ENCODE data around the gene MMS22L. TPM values are rescaled to one million over a fixed set of nuclear protein-coding genes. Genes with fewer than 3 reads are reported as not detected.
"Not testable (repeated sequence)": the region's sequence is repeated elsewhere in the genome, so short reads cannot be mapped to it uniquely, and the experiment has no call there.

Gene MMS22L
- total RNA-seq, 1 donor from 2014 or later: 19.9 TPM

DNA sequence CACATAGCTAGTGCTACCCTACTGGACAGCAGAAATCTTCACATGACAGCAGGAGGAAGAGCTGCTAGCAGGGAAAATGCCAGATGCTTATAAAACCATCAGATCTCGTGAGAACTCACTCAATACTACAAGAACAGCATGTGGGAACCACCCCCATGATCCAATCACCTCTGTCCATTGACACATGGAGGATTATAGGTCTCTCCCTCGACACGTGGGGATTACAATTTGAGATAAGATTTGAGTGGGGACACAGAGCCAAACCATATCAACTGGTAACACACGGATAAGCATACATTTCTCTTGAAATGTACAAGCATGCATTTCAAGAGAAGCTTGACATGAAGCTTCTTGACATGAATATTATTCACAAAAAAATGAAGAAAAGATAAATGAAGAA is 64.1 kb downstream of the MMS22L start:
- no peak for DNase-seq

DNA sequence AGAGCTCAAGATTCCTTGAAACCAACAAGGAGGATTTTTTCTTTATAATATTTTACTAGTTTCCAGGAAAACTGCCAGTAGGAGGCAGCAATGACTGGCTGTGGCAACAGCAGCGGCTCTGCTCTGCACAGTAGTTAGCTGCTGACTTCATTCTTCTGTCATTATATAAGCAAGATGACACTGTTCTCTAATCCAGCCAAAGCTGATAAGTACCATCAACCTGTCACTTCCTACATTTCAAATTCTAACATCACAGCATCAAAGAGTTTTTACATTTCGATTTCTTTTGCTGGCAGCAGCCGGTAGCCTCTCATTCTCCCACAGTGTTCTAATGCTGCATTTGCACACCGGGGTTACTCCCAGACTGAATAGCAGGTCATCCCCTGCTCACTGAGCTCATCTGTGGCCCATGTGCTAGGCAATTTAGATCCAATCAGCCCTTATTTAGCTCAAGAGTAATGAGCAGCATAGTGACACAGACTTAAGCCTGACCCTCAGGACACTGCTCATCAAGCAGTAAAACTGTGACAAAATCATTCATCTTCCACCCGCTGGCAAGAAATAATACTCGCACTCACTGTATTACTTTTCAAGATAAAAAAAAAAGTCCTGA is 67.8 kb downstream of the MMS22L start:
- DNase-seq: no peak

DNA sequence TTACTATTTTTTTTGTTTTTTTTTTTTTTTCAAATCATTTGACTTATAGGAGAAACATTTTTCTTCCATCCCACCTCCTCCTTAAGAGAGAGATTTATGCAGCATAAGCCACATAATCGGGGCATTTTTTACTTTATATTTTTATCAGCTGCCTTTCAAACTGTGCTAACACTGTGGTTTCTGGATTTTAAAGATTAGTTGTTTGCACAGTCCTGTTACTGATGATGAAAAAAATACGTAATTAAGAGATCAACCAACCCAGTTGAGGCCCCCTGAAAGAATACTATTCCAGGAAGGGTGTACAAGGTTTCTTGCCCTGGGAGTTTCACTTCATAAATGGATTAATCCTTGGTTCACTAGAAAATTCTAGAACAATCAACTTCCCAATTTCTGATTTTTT is 68.3 kb downstream of the MMS22L start:
- DNase-seq: no peak

DNA sequence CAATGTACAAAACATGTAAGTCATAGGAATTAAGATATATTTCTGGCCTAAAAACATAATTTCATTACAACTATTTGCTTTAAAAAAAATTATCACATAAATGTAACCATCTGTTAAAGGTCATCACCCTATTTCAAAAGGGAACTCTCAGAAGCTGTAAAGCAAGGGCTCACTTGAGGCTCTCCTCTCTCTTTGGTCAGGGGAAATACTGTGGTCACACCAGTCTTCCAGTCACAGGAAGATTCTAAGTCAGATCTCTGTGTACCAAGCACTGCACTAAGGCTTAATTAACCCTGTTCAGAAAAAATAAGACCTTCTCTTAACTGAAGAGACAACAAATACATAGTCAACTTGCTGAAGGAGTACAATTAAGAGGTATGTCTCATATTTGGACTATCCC is 75.6 kb downstream of the MMS22L start:
- DNase-seq: no peak

DNA sequence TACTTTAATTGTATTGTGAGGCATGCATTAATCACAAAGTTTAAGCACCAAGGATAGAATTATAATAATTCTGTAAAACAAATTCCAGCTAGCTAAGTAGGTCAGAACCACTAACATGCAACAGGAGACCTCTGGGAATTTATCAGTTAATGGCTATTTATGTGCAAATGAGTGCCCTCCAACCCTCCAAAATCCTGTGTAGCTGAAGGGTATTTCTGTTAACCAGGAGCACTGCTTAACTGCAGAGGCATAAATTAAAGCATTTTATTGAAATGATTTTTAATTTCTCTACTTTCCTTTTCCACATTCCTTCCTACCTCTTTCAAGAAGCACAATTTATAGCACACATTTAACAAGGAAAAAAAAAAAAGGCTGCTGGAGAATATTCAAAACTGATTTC is 77.0 kb downstream of the MMS22L start:
- no peak for DNase-seq

DNA sequence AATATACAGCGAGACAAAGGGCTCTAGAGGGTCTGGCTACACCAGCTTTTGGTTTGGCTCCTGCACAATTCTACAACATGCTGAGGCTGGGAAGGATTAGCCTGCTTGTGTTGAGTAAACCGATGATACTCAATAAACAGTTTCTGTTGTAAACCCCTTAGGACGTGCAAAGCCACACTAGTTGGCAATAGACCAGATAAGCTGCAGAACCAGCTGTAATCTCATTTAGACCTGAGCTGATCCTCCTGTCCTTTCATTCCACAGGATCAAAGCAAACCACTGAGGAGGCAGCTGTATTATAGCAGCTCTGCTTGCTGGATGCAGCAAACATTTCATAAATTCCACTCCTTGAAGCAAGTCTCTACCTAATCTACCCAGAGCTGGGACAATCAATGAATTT is 79.7 kb downstream of the MMS22L start:
- DNase-seq: no peak

DNA sequence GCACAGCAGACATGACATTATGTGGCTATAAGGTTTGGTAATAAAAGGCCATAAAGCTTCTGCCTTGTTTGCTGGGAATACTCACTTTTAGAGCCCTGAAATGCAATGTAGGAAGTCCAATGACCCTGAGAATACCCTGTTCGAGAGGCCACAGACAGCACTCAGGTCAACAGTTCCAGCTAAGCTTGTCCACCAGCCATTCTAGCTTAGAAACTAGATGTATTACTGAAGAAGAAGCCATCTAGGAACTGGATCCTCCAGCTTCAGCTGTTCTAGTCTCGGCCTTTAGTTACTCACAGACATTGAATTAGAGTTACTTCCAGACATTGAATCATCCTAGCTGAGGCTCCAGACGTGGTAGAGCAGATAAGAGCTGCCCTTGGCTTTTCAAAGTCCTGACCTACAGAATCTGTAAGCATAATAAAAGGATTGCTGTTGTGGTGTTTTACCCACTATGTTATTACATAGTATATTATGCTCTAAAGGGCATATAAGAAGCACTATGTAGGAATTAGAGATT is 84.9 kb downstream of the MMS22L start:
- no peak for DNase-seq

DNA sequence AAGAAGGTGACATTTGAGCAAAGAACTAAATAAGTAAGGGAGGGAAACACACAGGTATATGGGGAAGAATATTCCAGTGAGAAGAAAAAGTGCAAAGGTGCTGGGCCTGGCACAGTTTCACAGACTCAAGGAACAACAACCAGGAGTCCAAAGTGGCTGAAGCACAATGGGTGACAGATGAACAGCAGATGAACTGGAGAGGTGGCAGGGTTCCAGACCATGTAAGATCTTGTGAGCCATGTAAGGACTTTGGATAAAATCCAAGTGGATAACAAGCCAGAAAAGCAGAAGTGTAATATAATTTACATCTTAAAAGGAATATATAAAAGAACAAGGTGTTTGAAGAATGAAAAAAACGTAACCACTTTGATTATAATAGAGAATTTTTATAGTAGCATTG is 87.9 kb downstream of the MMS22L start:
- DNase-seq: no peak

DNA sequence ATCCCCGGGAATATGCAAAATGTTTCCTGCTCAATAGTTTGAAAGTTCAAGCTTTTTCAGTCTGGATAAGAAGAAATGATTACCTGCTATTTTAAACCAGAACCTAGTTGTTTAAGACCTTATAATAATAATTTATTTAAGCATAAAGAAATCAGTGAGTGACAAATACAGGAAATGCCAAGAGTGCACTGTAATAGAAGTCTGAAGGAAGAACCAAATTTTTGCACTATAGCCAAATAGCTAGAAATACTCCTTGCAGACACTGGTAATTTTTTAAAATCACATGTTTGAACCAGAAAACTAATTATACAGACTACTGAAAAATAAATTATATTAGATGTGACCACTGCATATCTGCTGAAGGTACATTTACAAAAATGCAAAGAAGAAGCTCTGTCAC is 93.2 kb downstream of the MMS22L start:
- no peak for DNase-seq

DNA sequence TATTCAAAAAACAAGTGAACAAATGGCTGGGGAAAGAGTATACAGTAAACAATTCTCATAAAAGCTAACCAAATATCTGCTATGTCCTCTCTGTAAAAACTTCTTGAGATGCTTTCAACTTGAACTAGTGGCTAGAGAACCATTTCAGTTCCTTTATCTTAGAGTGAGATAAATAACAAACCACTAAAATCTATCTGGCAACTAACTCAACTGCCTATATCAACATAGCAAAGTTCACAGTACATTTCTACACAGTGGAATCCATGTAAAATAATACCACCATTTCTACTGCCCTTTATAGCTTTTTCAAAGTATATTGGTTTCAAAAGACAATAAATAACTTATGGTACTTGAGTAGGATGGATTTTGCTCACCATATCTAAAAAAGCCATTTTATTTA is 95.1 kb downstream of the MMS22L start:
- DNase-seq: no peak

DNA sequence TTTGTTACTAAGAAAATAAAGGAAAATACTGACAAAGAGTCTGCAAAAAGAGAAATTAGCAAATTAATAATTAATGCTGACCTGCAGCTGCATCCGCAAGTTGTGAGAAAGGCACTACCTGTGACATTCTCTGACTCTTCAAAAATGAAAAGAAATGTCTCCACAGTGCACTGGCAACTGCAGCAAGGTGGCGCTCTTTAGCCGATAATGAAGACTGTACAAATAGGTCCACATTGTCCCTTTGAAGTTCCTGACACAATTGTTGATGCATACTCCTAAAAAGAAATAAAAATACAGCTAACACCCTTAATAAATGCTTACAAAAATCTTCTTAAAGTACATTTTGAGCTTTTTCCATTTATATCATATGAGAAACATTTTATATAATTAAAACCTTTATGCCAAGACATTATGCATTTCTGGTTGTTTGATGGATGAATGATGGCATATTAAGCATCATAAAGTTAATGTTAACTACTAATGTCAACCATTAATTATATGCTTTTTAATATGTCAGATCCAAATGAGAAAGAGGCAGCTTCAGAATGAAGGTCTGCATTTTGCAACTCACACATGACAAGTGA is 96.5 kb downstream of the MMS22L start:
- peak; percentile 14 for DNase-seq

DNA sequence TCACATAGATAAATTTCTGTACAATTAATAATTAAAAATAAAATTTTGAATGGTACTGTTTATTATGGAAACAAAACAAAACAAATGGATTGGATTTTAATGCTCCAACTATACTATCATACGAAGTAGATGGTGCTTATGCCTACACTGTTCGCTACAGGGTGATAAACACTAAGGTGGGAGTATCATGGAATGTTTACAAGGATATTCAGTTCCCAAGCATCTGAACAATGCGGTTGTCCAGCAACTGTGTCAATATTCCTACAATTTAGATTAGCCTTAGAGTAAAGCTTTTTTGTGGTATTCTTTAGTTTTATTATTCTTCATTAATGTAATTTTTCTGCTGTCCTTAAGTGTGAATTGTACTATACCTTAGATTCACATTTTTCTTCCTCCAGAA is 105.1 kb downstream of the MMS22L start:
- DNase-seq: no peak

DNA sequence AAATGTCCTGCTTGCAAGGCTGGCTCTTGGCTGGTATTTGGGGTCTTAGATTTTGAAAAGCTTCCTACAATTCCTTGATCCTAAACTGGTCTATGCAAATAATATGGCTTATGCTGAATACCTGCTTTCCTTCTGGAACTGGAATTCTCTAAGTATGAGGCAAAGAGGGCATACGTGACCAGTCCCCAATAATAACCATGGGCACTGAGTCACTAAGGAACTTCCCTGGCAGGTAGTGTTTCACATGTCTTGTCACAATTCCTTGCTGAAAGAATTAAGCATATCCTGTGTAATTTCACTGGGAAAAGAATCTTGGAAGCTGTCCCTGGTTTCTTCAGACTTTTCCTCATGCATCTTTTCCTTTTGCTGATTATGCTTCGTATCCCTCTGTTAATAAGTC is 106.5 kb downstream of the MMS22L start:
- no peak for DNase-seq

DNA sequence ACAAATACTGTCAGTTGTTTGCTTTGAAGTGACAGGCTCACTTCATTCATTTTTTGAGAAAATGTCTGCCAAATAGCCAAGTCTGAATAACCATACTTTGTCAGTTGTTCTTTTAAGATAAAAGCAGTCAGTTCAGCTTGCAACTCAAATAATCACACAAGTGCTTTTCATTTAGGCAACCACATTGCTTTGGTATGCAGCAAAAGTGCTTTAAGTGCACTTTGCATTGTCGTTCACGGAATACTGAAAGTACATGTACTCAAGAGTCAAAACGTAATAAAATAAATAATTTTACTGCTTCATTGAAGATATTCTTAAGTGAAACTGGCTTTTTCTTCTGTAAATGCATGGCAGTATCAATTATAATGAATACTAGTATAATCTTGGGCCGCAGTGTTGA is 107.2 kb downstream of the MMS22L start:
- no peak for DNase-seq

DNA sequence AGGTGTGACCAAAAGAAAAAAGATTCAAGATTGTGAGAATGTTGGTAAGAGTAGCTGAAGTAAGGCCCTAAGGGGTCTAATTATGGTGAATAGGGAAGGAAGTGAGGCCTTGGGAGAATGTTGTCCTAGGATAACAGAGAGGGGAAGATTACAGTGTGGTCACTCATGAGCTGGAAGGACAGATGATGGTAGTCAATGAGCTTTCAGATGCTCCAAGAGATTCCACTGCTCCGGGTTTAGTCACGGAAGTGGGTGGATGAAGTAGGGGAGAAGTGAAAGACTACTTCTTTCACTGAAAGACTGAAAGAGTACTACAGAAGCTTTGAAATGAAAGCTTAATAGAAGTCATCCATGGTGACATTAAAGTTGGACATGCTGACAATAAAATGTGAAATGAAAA is 108.5 kb downstream of the MMS22L start:
- no peak for DNase-seq

DNA sequence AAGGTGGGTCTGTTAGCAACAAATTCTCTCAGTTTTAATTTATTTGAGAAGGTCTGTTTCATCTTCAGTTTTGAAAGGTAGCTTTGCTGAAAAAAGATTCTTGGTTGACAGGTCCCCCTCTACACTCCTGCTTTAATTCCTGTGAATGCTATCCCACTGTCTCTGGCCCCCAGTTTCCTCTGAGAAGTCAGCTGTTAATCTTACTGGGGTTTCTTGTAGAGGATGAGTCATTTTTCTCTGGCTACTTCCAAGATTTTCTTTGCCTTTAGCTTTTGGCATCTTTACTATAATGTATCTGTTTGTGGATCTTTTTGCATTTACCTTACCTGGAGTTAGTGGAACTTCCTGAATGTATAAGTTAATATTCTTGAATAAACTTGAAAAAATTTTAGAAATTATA is 122.7 kb downstream of the MMS22L start:
- DNase-seq: no peak

DNA sequence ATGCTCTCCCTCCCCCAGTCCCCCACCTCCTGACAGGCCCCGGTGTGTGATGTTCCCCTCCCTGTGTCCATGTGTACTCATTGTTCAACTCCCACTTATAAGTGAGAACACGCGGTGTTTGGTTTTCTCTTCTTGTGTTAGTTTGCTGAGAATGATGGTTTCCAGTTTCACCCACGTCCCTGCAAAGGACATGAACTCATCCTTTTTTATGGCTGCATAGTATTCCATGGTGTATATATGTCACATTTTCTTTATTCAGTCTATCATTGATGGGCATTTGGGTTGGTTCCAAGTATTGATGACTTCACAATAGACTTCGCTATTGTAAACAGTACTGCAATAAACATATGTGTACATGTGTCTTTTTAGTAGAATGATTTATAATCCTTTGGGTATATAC is 127.6 kb downstream of the MMS22L start:
- DNase-seq: not testable (repeated sequence)

DNA sequence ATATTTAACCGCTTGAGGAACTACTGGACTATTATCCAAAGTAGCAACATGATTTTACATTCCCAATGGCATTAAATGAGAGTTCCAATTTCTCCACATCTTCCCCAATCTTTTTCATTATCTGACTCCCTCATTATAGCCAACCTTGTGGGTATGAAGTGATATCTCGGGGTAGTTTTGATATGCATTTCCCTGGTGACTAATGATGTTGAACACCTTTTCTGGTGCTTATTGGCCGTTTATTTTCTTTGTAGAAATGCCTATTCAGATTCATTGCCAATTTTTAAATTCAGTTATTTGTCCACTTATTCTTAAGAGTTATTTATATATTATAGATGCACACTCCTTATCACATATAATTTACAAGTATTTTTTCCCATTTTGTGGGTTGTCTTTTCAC is 129.0 kb downstream of the MMS22L start:
- DNase-seq: no peak

DNA sequence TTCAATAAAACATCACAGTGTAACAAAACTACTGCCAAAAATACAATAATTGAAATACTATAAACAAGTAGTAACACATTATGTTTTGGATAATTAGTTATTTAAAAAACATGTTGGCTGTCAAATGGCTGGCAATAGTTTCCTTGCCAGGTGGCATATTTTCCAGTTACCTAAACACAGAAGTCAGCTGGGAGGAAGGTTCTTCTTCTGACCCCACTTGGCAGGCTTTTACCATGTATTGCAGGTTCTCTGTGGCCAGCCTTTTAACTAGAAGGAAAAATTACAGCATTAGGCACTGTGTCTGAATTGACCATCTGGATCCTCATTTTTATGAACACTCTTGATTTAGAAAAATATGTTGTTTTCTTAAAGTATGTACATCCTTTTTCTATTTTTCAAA is 131.4 kb downstream of the MMS22L start:
- DNase-seq: no peak

DNA sequence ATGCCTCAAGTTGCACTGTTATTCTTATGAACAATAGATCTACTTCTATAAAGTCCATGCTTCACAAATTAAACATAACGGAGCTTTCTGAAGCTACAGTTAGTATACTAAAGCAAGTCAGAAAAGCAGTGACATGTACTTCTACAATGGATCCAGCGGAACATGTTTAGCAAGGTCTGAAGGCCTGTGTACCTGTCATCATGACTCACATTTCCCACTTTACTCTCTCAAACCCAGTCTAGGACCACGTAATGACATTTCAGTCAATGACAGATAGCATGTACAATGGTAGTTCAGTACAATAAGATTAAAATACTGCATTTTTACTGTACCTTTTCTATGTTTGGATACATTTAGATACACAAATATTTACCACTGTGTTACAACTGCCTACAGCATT is 132.1 kb downstream of the MMS22L start:
- no peak for DNase-seq

DNA sequence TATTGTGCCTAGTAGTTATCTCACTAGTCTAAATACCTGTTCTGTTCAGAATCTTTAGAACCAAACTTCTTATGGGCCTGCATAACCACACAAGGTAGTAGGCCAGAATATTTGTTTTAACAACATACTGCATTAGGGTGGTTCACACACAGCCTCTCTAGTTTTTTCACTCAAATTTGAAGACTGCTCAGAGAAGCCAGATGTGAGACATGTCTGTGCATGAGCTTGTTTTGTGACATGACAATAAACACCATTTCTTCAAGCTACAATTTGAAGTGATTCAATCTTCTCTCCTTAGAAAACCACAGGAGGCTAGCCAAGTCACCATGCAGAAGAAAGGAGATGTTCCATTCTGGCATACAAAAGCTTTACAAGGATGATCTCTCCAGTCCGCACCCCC is 135.6 kb downstream of the MMS22L start:
- no peak for DNase-seq

DNA sequence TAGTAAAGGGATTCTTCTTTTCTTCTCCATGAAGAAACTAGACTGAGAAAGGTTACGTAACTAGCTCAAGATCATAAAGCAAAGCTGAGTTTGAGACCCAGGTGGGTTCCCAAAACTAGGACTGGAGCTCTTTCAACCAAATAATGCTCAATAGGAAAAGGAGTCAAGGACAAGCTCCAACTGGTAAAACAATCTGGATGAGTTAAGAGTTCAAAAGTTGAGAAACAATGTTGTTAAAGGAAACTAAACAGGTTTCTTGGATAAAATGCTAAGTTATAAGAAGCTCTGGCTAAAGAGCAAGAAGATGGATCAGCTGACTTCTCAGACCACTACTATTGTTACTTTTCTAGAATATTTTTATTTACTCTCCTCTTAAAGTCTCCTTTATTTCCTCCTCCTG is 137.3 kb downstream of the MMS22L start:
- no peak for DNase-seq

DNA sequence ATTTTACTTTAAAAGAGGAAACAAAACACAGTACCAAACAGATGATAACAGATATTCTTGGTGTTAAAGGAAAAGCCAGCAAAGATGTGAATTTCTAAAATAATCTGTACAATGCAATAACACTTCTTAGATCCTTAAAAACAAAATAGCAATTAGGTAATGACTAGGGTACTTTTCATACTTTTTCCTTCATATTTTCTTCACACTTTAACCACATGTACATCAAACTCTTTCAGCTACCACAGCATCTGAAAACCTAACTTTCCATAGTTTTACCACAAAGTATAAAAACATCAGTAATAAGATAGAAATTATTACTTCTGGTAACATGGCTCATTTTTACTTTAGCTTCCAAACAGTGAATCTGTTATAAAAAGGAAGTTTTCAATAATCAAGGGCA is 141.3 kb downstream of the MMS22L start:
- no peak for DNase-seq

DNA sequence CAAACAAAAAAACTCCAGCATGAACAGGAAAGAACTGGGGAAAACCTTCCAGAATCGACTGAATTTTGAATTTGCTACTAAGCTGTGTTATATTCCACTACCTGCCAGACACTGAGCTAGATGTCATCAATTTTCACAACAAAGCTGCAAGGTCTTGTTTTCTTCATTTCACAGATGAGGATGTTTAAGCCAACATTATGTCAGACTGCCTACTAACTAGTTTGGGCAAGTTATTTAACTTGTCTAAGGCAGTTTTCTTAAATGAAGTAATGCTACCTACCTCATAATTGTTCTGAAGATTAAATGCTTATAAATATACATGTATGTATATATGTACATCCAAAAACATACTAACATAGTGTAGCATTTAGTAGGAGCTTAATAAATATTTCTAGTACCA is 144.4 kb downstream of the MMS22L start:
- DNase-seq: no peak
